Memory B cell (primary cell): ENCODE measurements around the gene PTPRD.

Experiments used
- ATAC-seq: fragments of 150-1000 bp; cut with Tn5 transposase; 2 replicates; pipeline ENCODE4 v1.10.0; 2021; ENCODE audit warnings: low read depth, mild to moderate bottlenecking, moderate library complexity
- DNase-seq, 2 donors: peaks; one replicate each; pipeline ENCODE4 v3.0.0; 2022; ENCODE audit warnings: low spot score in 2 of 2
- H3K27ac Mint-ChIP-seq: one replicate; pipeline ENCODE4 v1.8.0; 2022; ENCODE audit warnings: mild to moderate bottlenecking, moderate library complexity, mixed read lengths
- H3K27me3 Mint-ChIP-seq: one replicate; pipeline ENCODE4 v1.8.0; 2022; ENCODE audit warnings: mixed read lengths
- H3K36me3 Mint-ChIP-seq: one replicate; pipeline ENCODE4 v1.8.0; 2022; ENCODE audit warnings: mild to moderate bottlenecking, mixed read lengths
- H3K4me1 Mint-ChIP-seq: one replicate; pipeline ENCODE4 v1.8.0; 2022; ENCODE audit warnings: mixed read lengths
- H3K4me3 Mint-ChIP-seq: one replicate; pipeline ENCODE4 v1.8.0; 2022; ENCODE audit warnings: mild to moderate bottlenecking, moderate library complexity, mixed read lengths
- H3K9me3 Mint-ChIP-seq: one replicate; pipeline ENCODE4 v1.8.0; 2022; ENCODE audit warnings: mixed read lengths

Gene PTPRD

DNA sequence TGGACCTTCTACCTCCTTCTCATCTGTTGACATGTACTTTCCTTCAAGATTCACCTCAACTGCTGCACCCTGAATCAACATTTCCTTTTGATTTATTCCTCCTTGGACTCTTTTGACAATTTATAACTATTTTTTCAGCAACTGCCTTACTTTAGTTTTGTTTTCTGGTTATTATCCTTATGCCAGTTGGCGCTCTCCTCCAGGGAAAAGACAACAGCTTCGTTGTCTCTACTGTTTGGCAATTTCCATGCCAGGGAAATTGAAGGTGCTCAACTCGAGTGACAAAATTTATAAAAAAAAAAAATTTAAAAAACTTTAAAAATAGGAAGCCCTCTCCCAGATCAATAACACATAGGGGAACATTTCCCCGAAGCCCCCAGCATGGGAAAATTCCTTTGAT lies 2264.0 kb downstream of the PTPRD start:
- H3K4me3 Mint-ChIP-seq = no peak overlapping the region
- H3K36me3 Mint-ChIP-seq = no peaks in the 10 kb centered on the region
- H3K27ac Mint-ChIP-seq = no peak overlapping the region
- DNase-seq (no peak), ATAC-seq (no peak)
- no peaks in the 10 kb centered on the region for H3K27me3 Mint-ChIP-seq
- H3K4me1 Mint-ChIP-seq = no peaks in the 10 kb centered on the region
- no peaks in the 10 kb centered on the region for H3K9me3 Mint-ChIP-seq

DNA sequence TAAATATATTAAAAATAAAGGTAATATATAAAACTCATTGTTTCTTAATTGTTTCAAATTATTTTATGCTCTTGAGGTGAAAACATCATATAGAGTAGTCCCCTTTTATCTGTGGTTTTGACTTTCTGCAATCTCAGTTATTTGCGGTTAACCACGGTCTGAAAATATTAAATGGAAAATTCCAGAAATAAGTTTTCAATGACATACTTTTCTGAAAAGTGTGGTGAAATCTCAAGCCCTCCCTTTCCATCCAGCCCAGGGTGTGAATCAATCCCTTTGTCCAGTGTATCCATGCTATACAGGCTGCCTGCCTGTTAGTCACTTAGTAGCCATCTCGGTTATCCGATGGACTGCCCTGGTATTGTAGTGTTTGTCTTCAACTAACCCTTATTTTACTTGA lies 2266.5 kb downstream of the PTPRD start:
- H3K4me3 Mint-ChIP-seq = no peak overlapping the region
- H3K27me3 Mint-ChIP-seq = no peaks in the 10 kb centered on the region
- ATAC-seq (no peak), DNase-seq (no peak)
- H3K27ac Mint-ChIP-seq = no peak overlapping the region
- no peaks in the 10 kb centered on the region for H3K9me3 Mint-ChIP-seq
- no peaks in the 10 kb centered on the region for H3K36me3 Mint-ChIP-seq
- no peaks in the 10 kb centered on the region for H3K4me1 Mint-ChIP-seq

DNA sequence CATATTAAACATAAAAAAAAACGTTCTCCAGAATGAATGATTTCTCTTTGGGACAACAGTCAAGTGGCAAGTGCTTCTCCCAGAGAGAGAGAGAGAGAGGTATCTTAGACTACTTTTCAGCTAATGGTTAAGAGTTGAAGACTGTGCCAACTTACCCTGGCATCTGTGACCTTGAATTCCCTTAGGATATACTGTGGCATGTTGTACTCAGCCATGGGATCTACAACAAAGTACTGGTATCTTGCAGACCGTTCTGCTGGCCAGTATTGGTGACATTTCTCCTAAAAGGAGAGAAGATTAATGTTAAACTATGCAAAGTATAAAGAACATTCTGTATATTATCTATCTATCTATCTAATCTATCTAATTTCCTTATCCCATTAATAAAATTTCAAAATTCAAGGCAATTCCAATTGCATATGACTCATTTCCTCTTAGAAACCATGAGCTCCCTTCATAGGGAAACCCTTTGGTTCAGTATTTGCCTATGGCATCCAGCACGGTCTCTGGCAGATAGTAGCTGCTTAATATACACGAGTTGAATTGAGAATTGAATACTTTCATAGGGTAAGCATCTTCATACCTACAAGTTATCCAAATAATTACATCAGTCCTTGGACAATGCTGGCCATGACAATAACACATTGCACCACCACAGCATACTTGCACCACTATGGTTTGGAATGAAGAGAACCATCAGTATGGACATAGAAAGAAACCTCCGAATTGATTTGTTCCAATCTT lies 2273.9 kb downstream of the PTPRD start:
- H3K27me3 Mint-ChIP-seq = no peaks in the 10 kb centered on the region
- ATAC-seq (no peak), DNase-seq (no peak)
- H3K4me3 Mint-ChIP-seq = no peak overlapping the region
- no peaks in the 10 kb centered on the region for H3K36me3 Mint-ChIP-seq
- H3K27ac Mint-ChIP-seq = no peak overlapping the region
- no peaks in the 10 kb centered on the region for H3K9me3 Mint-ChIP-seq
- no peaks in the 10 kb centered on the region for H3K4me1 Mint-ChIP-seq

DNA sequence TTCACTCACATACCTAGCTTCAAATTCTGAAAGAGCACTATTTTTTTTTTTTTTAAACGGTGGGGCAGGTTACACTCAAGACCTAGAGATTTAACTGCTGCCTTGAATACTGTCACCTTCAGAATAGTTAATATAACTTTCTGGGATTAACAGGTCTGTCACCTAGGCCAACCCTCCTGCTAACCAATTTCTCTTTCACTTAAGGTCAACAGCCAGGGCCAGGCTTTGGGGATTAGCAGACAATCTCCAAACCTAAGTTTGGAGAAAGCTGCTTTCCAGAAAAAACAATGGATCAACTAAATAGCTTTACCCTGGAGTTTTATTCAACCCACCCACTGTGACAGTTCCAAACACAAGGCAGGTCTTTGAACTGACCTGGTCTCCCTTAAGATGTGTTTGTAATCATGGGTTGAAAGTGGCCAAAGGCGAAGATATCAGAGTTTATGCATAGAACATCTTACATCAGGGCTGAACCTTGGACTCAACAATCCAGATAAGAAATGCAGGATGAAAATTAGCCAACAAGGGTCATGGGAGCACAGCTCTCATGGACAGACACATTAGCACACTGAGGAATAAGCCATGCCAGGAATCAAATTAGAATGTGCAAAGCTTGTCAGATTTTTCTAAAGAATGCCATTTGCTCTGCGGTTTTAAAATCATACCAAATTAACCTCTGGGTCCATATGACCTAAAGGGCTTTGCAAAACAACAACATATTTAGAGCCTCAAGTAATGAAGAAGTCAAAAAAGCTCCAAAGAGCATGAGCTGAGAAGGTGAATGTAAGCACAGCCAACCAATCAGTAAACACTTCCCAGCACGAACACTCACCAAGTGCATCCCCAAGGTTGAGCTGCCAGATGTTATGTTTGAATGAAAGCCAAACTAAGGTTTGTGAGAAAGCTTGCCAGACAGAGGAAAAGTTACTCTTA lies 2274.7 kb downstream of the PTPRD start:
- no peak overlapping the region for H3K27ac Mint-ChIP-seq
- peaks cover 1% of the 10 kb centered on the region for H3K9me3 Mint-ChIP-seq
- no peaks in the 10 kb centered on the region for H3K4me1 Mint-ChIP-seq
- DNase-seq = no peak
- H3K36me3 Mint-ChIP-seq = no peaks in the 10 kb centered on the region
- peaks cover 2% of the 10 kb centered on the region for H3K27me3 Mint-ChIP-seq
- no peak for ATAC-seq
- H3K4me3 Mint-ChIP-seq = no peak overlapping the region

DNA sequence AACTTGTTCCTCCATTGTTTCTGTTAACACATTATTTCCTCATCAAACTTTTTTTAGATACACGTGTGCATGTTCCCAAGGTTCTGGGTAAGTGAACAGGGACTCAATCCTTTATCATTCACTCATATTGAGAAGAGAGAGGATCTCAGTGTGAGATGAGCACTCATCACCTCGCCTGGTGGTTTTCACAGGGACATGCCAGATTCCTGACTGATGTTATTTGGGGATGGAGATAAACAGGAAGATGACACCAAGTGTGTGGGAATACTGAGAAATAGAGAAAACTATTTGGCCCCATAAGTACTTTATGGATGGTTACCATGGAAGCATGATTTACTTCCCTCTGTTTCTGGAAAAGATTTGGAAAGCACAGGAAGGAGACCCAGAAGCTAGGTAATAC lies 2279.9 kb downstream of the PTPRD start:
- Mint-ChIP-seq H3K27me3 (peaks cover 7% of the 10 kb centered on the region), H3K9me3 (peaks cover 1% of the 10 kb centered on the region), H3K27ac (no peak overlapping the region), H3K36me3 (no peaks in the 10 kb centered on the region), H3K4me3 (no peak overlapping the region), H3K4me1 (no peaks in the 10 kb centered on the region)
- DNase-seq (no peak), ATAC-seq (no peak)

DNA sequence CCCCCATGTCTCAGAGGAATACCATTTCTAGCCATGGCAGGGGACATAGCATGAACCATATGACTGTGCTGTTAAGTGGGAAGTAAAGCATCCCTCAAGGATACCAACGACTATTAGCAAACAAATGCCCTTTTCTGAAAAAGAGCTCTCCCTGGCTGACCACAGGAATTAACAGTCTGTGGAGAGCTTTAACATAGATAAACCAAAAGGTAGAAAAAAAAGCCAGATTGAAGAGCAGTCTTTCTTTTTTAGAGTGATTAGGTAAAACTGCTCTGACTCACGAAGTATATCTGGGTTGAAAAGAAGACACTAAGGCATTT lies 2280.5 kb downstream of the PTPRD start:
- ATAC-seq (no peak), DNase-seq (no peak)
- no peaks in the 10 kb centered on the region for H3K36me3 Mint-ChIP-seq
- peaks cover 1% of the 10 kb centered on the region for H3K9me3 Mint-ChIP-seq
- H3K27me3 Mint-ChIP-seq = peaks cover 7% of the 10 kb centered on the region
- no peak overlapping the region for H3K27ac Mint-ChIP-seq
- H3K4me1 Mint-ChIP-seq = no peaks in the 10 kb centered on the region
- no peak overlapping the region for H3K4me3 Mint-ChIP-seq

DNA sequence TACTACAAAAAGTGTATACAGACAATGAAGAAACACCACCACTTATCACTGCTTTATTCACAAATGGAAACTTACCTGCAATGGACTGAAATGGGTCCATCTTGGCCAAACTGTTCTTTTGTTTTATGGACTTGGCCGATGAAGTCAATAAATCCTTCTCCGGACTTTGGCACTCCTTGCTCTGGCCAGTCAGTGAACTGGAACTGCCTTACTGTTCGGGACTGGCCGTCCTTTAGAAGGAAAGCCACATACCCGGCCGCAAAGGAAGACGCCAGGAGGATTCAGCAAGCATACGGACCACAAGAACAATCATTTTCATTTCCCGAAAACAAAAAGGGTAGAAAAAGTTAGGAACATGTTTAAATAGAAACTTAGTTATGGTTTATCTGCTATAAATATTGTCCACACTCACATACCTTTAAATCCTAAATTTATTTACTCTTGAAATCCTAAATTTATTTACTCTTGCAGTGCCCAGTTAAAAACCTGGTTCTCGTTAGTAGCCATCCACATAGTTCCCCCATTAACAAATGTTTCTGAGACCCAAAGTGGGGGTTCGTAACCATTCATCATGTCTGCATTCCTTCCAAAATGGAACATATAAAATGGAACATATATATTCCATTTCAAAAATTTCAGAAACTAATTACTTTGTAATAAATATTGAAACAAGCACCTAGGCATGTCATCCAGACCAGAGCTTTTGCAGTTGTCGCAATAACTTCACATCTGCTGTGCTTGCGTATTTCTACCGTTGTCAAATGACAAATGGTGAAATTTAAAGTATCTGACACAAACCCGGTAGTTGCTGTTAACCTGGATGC lies 2281.1 kb downstream of the PTPRD start:
- Mint-ChIP-seq H3K27me3 (peaks cover 7% of the 10 kb centered on the region), H3K4me3 (no peak overlapping the region), H3K36me3 (no peaks in the 10 kb centered on the region), H3K9me3 (peaks cover 1% of the 10 kb centered on the region), H3K4me1 (no peaks in the 10 kb centered on the region), H3K27ac (no peak overlapping the region)
- DNase-seq (no peak), ATAC-seq (no peak)

DNA sequence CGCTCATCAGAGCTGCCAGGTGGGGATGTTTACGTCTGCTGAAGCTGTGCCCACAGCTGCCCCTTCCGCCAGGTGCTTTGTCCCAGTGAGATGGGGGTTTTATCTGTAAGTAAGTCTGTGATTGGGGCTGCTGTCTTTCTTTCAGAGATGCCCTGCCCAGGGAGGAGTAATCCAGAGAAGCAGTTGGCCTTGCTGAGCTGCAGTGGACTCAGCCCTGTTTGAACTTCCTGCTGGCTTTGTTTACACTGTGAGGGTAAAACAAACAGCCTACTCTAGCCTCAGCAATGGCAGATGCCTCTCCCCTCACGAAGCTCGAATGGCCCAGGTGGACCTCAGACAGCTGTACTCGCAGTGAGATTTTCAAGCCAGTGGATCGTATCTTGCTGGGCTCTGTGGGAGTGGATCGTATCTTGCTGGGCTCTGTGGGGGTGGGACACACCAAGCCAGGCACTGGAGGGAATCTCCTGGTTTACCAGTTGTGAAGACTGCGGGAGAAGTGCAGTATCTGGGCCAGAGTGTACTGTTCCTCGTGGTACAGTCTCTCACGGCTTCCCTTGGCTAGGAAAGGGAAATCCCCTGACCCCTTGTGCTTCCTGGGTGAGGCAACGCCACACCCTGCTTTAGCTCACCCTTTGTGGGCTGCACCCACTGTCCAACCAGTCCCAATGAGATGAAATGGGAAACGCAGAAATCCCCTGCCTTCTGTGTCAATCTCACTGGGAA lies 2283.1 kb downstream of the PTPRD start:
- DNase-seq (no peak), ATAC-seq (no peak)
- peaks cover 7% of the 10 kb centered on the region for H3K27me3 Mint-ChIP-seq
- H3K9me3 Mint-ChIP-seq = peaks cover 1% of the 10 kb centered on the region
- no peak overlapping the region for H3K4me3 Mint-ChIP-seq
- no peaks in the 10 kb centered on the region for H3K4me1 Mint-ChIP-seq
- H3K36me3 Mint-ChIP-seq = no peaks in the 10 kb centered on the region
- no peak overlapping the region for H3K27ac Mint-ChIP-seq

DNA sequence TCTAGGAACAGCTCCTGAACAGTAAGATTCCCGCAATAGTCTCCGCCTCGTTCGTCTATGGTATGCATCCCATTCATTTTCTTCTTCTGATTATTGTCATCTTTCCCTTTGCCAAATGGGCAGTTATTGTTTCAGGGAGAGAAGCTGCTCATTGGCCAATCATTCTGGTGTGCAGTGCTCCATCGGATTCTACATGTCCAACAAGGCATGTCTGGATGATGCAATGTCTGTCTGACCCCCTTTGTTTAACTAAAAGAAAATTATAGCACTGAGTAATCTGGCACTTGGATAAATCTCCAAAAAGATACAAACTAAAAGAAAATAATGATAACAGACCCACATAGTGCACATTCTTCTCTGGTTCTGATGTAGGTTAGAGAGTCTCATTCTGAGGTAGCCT lies 2297.6 kb downstream of the PTPRD start:
- Mint-ChIP-seq H3K4me3 (no peak overlapping the region), H3K27me3 (peaks cover 3% of the 10 kb centered on the region), H3K4me1 (no peaks in the 10 kb centered on the region), H3K27ac (no peak overlapping the region), H3K36me3 (no peaks in the 10 kb centered on the region), H3K9me3 (no peaks in the 10 kb centered on the region)
- ATAC-seq (no peak), DNase-seq (no peak)

DNA sequence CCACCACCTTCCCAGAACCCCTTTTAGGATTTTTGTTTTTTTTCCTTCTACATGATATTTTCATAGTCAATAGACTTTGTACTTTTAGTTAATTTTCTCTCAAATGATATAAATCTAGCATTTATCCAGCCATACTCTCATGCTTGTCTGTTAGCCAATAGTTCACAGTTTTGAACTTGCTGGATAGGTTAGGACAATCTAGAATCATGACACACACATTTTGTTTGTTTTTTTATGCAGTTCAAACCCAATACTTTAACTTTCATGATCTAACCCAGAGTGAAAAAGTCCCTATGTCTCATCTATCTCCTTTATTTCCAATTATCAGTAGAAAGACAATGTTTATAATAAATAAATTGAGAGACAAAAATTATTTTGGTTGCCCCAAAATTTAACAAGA lies 2303.5 kb downstream of the PTPRD start:
- H3K9me3 Mint-ChIP-seq = peaks cover 7% of the 10 kb centered on the region
- ATAC-seq (no peak), DNase-seq (no peak)
- no peaks in the 10 kb centered on the region for H3K4me1 Mint-ChIP-seq
- peaks cover 2% of the 10 kb centered on the region for H3K36me3 Mint-ChIP-seq
- H3K4me3 Mint-ChIP-seq = no peak overlapping the region
- H3K27me3 Mint-ChIP-seq = no peaks in the 10 kb centered on the region
- no peak overlapping the region for H3K27ac Mint-ChIP-seq

DNA sequence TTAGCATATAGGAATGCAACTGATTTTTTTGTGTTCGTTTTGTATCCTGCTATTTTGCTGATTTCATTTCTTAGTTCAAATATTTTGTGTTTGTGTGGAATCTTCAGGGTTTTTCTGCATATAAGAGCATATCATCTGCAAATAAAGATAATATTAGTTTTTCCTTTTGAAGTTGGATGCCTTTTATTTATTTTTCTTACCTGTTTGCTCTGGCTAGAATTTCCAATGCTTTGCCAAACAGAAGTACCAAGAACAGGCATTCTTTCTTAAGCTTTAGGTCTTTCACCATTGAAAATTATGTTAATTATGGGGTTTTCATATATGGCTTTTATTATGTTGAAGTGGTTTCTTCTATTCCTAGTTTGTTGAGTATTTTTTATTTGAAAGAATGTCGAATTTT lies 2308.1 kb downstream of the PTPRD start:
- Mint-ChIP-seq H3K36me3 (peaks cover 2% of the 10 kb centered on the region), H3K9me3 (peaks cover 7% of the 10 kb centered on the region), H3K4me3 (no peak overlapping the region), H3K27ac (no peak overlapping the region), H3K27me3 (no peaks in the 10 kb centered on the region), H3K4me1 (no peaks in the 10 kb centered on the region)
- DNase-seq = no peak
- no peak for ATAC-seq

DNA sequence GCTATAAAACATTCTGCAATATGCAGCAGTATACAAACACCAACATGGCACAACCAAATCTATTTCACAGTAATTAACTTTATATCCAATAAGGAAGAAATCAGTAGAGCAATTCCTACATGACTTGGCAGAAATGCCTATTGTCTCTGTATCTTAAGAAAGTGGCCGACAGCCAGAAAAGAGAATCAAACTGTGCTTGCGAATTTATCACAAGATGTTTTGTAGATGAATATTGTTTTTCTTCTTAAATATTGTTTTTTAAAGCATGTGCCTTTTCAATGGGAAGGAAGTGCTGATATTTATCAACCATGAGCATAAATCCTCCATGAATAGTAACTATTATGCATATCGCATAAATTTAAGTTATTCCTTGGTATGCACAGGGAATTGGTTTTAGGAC lies 2311.5 kb downstream of the PTPRD start:
- DNase-seq = no peak
- ATAC-seq = no peak
- H3K27ac Mint-ChIP-seq = no peak overlapping the region
- H3K27me3 Mint-ChIP-seq = peaks cover 1% of the 10 kb centered on the region
- H3K4me3 Mint-ChIP-seq = no peak overlapping the region
- no peaks in the 10 kb centered on the region for H3K4me1 Mint-ChIP-seq
- no peaks in the 10 kb centered on the region for H3K36me3 Mint-ChIP-seq
- peaks cover 2% of the 10 kb centered on the region for H3K9me3 Mint-ChIP-seq

DNA sequence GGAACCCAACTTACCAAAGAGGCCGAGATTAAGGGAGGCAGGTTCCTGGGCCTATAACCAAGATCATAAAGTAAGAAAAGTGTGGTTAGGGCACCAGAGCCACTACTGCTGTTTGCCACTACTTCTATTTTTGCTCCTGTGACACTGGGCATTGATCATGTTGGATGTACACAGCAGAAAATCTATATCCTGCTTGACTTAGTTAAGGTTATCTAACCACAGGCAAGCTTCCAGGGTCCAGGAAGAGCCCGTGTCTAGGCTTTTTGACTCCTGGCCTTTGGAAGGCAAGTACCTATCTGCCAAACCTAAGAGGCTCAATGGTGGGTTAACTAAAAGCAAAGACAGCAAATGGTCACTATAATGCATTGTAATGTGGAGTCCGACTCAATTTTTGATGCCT lies 2315.8 kb downstream of the PTPRD start:
- Mint-ChIP-seq H3K36me3 (no peaks in the 10 kb centered on the region), H3K4me1 (no peaks in the 10 kb centered on the region), H3K4me3 (no peak overlapping the region), H3K27ac (no peak overlapping the region), H3K9me3 (peaks cover 2% of the 10 kb centered on the region), H3K27me3 (peaks cover 3% of the 10 kb centered on the region)
- no peak for DNase-seq
- no peak for ATAC-seq

DNA sequence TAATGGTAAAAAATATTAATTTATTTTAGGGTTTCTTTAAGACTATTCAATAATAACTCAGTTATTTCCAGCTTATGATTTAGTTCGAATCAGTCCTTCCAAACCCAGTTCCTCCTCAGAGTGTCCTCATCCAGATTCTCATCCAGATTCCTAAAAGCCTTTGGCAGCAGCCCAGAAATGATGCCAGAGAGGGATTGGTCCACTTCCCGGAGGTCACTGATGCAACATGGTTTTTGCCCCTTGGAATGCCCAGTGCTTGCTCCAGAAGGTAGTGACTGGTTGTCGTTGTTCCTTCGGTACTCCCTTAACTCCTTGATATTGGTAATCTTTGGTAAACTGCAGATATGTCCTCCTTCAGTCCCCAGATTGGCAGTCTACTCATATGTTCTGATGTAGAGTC lies 2320.1 kb downstream of the PTPRD start:
- no peaks in the 10 kb centered on the region for H3K36me3 Mint-ChIP-seq
- no peak for ATAC-seq
- no peak overlapping the region for H3K27ac Mint-ChIP-seq
- no peak for DNase-seq
- H3K4me3 Mint-ChIP-seq = no peak overlapping the region
- H3K27me3 Mint-ChIP-seq = peaks cover 4% of the 10 kb centered on the region
- H3K9me3 Mint-ChIP-seq = peaks cover 2% of the 10 kb centered on the region
- no peaks in the 10 kb centered on the region for H3K4me1 Mint-ChIP-seq
